ENCODE data around the gene OR2C3.
A peak's percentile ranks its signal among the peaks of the same experiment; 100 is the strongest.
"Not testable (repeated sequence)": the region's sequence is repeated elsewhere in the genome, so short reads cannot be mapped to it uniquely, and the experiment has no call there.

Gene OR2C3

GRCh38 chr1:247482747-247483146 is 53.5 kb downstream of the OR2C3 start:
- Histone ChIP-seq H3K27me3 (ENCODE audit: control insufficient read depth, low read length) (0 out of 2 replicates have a peak, but pooled peaks cover 2% of the 10 kb centered on the region), H3K4me2 (ENCODE audit: low read length) (no peak overlapping the region), H3K36me3 (ENCODE audit: control insufficient read depth, low read length) (no peaks in the 10 kb centered on the region), H3K9me2 (replicated peaks; ENCODE audit: control insufficient read depth, low read length) (no peaks in the 10 kb centered on the region), H3K4me1 (ENCODE audit: control insufficient read depth, low read length) (no peaks in the 10 kb centered on the region), H3K79me2 (ENCODE audit: control insufficient read depth, low read length) (no peaks in the 10 kb centered on the region), H4K20me1 (ENCODE audit: control insufficient read depth, insufficient read depth, low read depth, low read length) (no peaks in the 10 kb centered on the region), H3F3A (ENCODE audit: control insufficient read depth, insufficient read depth) (no peaks in the 10 kb centered on the region), H3K9me3 (ENCODE audit: control insufficient read depth, insufficient read depth, low read length) (no peaks in the 10 kb centered on the region), H3K4me3 (ENCODE audit: low read length) (no peak overlapping the region), H3K27ac (ENCODE audit: low read depth, low read length) (no peak overlapping the region)
- TF ChIP-seq CTCF (IDR thresholded peaks at IDR 0.05; ENCODE audit: low read depth, low read length, poor library complexity, severe bottlenecking) (no peak), EZH2phosphoT487 (IDR thresholded peaks at IDR 0.05; ENCODE audit: borderline replicate concordance, low read length) (no peak)

- not testable (repeated sequence) for H3K9me2 ChIP-seq (replicated peaks; ENCODE audit: control insufficient read depth, low read length); H4K20me1 ChIP-seq (ENCODE audit: control insufficient read depth, insufficient read depth, low read depth, low read length); H3K9me3 ChIP-seq (ENCODE audit: control insufficient read depth, insufficient read depth, low read length); H3F3A ChIP-seq (ENCODE audit: control insufficient read depth, insufficient read depth); H3K4me3 ChIP-seq (ENCODE audit: low read length); H3K79me2 ChIP-seq (ENCODE audit: control insufficient read depth, low read length); H3K36me3 ChIP-seq (ENCODE audit: control insufficient read depth, low read length); H3K27me3 ChIP-seq (ENCODE audit: control insufficient read depth, low read length)
- 0 out of 2 replicates have a peak overlapping the region, but pooled peaks have one; percentile 20 for H3K27ac ChIP-seq (ENCODE audit: low read depth, low read length)
- H3K4me1 ChIP-seq (ENCODE audit: control insufficient read depth, low read length): peaks cover 18% of the 10 kb centered on the region
- H3K4me2 ChIP-seq (ENCODE audit: low read length): peak overlapping the region; percentile 38; the same call in 1 of the 2 replicates
Observed at GRCh38 chr1:247476328-247477058, 59.7 kb downstream of the OR2C3 start.

- no peaks in the 10 kb centered on the region for H4K20me1 ChIP-seq (ENCODE audit: control insufficient read depth, insufficient read depth, low read depth, low read length)
- H3K9me3 ChIP-seq (ENCODE audit: control insufficient read depth, insufficient read depth, low read length): no peaks in the 10 kb centered on the region
- peaks cover 18% of the 10 kb centered on the region for H3K4me1 ChIP-seq (ENCODE audit: control insufficient read depth, low read length)
- no peaks in the 10 kb centered on the region for H3F3A ChIP-seq (ENCODE audit: control insufficient read depth, insufficient read depth)
- H3K4me3 ChIP-seq (ENCODE audit: low read length): no peak overlapping the region
- H3K9me2 ChIP-seq (replicated peaks; ENCODE audit: control insufficient read depth, low read length): no peaks in the 10 kb centered on the region
- no peak overlapping the region for H3K4me2 ChIP-seq (ENCODE audit: low read length)
- H3K27me3 ChIP-seq (ENCODE audit: control insufficient read depth, low read length): no peaks in the 10 kb centered on the region
- H3K27ac ChIP-seq (ENCODE audit: low read depth, low read length): no peak overlapping the region
- TF ChIP-seq EZH2phosphoT487 (IDR thresholded peaks at IDR 0.05; ENCODE audit: borderline replicate concordance, low read length) (no peak), CTCF (IDR thresholded peaks at IDR 0.05; ENCODE audit: low read depth, low read length, poor library complexity, severe bottlenecking) (no peak)
- H3K36me3 ChIP-seq (ENCODE audit: control insufficient read depth, low read length): no peaks in the 10 kb centered on the region
- H3K79me2 ChIP-seq (ENCODE audit: control insufficient read depth, low read length): no peaks in the 10 kb centered on the region
Observed at GRCh38 chr1:247475793-247476192, 60.4 kb downstream of the OR2C3 start.
